GM18873 (cell line): ENCODE measurements around the gene KRTAP17-1.
"Not testable (repeated sequence)": the region's sequence is repeated elsewhere in the genome, so short reads cannot be mapped to it uniquely, and the experiment has no call there.

ENCODE experiments used
- ATAC-seq: cut with Tn5 transposase; IDR thresholded peaks from one replicate; pipeline ENCODE4 v1.9.1; 2021; ENCODE audit warnings: mild to moderate bottlenecking, moderate library complexity, moderate number of reproducible peaks; ENCODE audit not compliant: unreplicated experiment, low FRiP score

The KRTAP17-1 gene, protein sequence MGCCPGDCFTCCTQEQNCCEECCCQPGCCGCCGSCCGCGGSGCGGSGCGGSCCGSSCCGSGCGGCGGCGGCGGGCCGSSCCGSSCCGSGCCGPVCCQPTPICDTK

DNA sequence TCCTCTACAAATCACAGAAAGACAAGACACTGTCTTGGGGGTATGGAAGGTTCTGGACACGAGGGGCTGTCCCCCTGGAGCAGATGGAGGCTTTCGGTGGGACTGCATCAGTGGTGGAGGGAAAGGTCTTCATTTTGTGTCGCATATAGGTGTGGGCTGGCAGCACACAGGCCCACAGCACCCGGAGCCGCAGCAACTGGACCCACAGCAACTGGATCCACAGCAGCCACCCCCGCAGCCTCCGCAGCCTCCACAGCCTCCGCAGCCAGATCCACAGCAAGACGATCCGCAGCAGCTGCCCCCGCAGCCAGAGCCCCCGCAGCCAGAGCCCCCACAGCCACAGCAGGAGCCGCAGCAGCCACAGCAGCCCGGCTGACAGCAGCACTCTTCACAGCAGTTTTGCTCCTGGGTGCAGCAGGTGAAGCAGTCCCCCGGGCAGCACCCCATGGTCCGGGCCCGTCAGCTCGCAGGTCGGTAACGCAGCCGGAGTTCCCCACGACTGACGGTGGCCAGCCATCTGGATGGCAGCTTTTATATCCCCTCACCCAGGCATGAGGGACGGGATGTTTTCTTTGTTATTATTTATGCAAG lies at the start of gene KRTAP17-1:
Gene KRTAP17-1 (minus strand): TSS at position 507 of the 591 bp plus-strand sequence. CDS start 60 bp downstream, at position 447.
- no peak for ATAC-seq

DNA sequence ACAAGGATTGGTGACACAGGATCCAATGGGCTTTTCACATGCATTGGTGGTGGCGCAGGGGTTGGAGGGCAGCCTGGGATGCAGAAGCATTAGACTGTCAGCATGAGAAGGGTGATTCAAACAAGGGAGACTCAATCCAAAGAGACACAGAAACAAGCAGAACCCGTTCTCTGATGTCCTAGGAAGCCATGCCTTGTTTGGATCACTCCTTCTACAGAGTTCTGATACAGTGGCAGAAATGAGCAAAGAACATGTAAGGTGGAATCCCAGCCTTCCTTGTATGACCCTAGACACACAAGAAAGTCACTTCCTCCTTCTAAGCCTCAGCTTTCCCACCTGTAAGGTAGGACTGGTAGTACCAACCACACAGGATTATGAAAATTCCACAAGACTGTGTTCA lies 48.4 kb upstream of the KRTAP17-1 start:
- no peak for ATAC-seq

DNA sequence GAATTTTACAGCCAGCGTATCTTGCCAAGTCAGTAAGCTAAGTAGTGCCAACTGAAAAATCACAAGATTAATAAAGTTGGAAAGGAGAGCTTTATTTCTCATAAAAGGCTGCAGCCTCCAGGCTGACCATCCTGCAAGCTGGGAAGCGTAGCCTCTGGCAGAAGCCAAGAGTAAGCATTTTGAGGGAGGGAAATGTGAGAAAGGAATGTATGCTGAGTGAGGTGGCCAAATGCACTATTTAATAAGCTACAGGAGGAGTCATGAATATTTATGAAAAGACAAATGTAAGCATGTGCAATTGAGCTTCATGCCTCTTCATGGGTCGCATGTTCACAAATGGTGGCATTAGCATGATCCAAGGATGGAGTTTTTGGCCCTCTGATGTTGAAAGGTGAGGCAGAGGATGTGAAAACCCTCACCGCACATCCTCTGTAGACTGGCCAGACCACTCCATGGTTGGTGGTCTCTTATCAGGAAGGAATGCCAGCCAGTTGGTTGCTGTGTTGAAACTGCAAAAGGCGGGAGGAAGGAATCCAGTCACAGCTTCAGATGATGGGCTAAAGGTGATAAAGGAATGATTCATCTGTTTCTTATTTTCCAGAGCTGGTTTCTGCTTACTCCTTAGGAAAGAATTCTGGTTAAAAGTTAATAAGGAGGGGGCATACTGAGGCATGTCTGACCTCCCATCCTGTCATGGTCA lies 44.9 kb upstream of the KRTAP17-1 start:
- no peak for ATAC-seq

DNA sequence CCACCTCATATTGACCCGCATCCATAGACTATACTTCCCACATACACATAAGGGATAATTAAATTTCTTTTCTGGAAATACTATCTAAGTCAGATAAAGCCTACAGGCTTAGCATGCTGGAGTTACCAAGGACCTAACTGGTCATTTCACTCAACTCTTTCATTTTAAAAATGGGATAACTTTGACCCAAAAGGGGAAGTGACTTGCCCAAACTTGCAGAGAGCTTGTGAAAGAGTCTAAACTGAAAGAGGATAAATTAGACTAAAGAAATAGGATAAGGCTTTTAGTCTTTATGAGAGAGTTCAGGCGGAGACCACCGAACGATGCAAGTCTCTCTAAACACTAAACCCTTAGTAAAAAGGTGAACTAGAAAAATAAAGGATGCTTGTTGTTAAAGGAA lies 39.0 kb upstream of the KRTAP17-1 start:
- no peak for ATAC-seq

DNA sequence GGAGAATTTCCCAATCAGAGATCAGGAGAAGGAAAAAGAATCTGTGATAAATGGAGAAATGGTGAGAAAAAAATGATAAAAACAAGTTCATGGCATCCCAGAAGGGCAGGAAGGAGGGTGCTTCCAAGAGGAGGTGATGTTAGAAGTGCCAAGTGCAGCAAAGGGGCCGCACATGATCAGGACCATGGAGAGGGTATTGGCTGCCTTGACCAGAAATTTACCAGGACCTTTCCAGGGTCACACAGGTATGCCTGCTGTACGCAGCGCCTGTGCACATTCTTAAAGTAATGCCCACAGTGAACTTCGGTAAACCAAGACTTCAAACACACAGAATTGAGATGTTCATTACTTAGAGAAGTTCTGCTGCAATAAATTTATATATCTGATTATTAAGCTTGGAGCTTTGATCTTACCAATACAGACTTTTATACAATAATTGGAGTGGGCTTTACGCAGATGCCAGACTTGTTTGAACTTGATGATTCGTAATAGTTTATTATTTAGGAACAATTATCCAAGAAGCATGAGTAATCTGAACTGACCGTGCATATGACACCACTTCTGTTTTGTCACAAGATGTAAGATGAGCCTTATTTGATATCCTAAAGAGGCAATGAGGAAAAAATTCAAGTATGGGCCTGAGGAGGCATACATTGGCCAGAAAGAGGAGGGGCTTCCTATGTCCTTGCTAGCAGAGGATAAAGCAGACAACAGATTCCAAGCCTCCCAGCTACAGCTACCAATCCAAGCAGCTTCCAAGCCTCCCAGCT lies 37.3 kb upstream of the KRTAP17-1 start:
- ATAC-seq: no peak

DNA sequence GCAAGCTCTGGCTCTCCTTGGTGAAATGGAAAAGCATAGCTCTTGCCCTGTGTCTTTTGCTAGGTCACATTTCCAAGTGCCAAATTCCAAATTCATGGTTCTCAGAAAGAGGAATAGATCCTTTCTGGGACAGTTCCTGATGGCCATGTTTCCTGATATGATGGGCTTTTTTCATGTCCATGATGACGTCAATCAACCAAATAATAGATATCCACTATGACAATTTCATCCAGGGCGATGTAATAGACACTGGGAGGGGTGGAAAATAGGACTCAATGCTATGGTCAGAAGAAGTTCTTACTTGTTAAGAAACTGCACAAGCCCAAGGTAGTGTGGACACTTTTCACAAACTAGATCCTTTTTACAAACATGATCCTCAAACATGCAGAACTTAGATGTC lies 35.7 kb upstream of the KRTAP17-1 start:
- no peak for ATAC-seq

DNA sequence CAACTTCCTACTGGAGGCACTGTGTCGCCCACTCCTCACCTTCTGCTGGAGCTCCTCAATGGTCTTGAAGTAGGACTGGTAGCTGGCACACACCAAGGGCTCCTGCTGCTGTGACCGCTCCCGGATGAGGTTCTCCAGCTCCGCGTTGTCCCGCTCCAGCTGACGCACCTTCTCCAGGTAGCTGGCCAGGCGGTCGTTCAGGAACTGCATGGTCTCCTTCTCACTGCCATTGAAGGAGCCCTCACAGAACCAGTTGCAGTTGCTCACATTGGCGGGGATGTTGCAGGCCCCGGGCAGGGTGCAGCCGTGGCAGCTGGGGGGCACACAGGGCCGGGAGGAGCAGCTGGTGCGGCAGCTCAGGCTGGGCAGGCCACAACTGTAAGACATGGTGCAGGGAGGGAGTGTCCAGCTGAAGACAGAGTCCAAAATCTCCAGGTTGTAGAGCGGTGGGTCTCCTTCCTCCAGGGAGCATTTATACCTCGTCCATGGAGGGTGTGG lies 34.9 kb upstream of the KRTAP17-1 start, which contains the start of gene KRT33A:
Gene KRT33A (minus strand): TSS at position 448 of the 498 bp plus-strand sequence. CDS start 61 bp downstream, at position 387.
- not testable (repeated sequence) for ATAC-seq

DNA sequence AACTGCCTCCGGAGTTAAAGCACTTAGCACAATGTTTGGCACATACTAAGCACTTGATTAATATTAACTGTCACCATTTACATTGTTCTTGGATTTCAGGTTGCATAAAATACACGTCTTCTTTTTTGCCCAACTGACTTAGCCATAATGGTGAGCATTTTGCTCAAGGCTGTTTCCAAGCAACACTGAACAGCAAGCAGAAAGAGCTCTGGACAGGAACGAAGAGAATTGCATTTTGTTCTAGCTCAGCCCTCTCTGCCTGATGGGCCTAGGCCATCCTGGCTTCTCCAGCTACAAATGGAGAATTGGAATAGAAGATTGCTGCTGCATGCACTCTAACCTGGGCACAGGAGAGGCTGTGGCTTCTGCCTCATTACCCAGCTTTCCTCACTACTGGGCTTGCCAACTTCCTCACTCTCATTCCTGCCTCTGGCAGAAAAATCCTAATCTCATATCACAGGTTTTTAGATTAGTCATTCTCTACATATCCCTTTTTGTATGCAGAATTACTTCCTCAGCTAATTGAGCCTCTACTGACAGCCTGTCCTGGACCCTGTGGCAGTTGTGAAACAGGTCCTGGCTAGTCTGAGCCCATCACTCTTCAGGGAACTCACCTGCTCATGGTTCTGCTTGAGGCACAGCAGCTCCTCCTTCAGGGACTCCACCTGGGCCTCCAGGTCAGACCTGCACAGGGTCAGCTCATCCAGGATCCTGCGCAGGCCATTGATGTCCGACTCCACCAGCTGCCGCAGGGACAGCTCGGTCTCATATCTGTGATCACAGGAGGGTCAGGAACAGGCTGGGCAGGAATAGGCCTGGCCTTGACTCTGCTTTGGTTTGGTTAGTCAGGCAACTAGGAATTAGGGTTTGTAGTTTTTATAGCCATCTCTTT lies 32.6 kb upstream of the KRTAP17-1 start:
- ATAC-seq: no peak

DNA sequence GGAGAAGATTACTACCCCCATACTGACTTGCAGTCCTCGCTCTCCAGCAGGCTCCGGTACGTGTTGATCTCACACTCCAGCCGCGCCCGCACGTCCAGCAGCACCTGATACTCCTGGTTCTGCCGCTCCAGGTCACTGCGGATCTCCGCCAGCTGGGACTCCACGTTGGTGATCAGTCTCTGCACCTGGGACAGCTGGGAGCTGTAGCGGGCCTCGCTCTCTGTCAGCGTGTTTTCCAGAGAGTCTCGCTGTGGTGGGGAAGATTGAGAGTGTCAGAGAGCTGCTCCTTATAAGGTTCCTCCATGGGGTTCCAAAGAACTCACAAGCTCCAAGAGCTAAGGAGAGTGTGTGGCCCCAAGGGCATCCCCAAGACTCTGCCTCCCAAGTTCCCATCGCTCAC lies 30.9 kb upstream of the KRTAP17-1 start:
- not testable (repeated sequence) for ATAC-seq

DNA sequence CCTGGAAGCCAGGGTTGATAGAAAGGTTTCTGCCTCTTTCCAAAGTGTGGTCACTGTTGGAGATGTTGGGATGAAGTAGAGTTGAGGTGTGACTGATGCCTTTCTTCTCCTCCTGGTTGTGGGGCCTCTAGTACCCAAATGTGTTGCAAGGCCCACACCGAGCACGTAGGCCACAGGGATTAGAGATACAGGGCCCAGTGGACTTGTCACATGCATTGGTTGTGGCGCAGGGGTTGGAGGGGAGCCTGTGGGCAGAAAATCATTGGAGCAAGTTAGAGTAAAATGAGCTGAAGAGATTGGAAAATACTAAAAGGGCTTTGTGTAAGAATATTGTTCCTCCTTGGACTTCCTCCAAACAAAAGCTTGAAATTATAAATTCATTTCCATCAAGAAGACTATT lies 30.5 kb upstream of the KRTAP17-1 start:
- no peak for ATAC-seq

DNA sequence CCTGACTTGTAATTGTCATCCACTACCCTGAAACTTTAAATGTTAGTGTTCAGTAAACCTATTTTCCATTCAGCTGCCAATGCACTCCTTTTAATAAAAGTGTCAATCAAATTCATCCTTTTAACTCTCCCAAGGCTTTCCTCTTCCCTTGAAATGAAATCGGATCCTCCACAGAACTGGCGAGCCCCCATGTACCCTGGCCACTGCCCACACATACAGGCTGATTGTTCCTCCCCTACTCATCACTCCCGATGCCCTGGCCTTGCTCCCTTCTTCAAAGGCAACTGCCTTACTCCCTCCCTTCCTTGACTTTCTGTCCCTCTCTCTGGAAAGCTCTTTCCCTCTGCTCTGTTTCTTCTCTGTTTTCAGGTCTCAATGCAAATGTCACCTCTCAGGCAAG lies 27.5 kb upstream of the KRTAP17-1 start:
- no peak for ATAC-seq

DNA sequence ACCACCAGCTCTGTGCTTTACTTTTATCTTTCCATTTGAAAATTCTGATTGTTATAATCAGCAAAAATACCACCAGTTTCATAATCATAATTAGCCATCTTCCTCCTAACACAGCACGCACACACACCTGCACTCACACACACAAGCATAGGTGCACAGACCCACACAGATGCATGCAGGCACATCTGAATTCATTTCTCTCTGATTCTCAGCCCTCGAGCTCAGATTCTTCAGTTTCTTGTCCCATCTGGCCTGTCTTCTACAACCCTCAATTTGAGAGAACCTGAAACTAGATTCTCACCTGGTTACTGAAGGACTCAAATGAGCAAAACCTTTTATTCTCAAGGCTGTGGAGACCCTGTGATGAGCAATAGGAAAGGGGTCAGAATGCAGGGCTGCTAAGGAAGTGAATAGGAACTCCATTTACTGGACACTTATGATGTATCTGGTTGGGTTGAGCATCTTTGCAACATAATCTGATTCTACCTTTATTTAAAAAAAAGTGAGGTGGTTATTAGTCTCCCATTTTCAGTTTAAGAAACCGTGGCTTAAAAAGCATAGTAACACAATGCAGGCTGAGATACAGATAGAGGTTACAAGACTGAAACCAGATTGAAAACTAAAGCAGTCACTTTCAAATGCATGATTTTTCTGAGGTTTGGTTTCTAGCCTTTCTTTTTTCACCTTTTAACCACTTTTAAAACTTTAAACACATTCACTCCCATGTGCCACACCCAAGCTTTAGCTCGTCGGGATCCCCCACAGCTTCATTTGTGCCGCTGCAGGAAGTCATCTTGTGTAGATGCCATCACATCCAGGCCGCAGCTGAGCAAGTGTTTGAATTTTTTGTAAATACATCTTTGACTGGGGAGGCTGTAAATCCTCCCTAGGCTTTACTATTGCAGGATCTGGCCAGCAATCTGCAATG lies 25.7 kb upstream of the KRTAP17-1 start:
- no peak for ATAC-seq

DNA sequence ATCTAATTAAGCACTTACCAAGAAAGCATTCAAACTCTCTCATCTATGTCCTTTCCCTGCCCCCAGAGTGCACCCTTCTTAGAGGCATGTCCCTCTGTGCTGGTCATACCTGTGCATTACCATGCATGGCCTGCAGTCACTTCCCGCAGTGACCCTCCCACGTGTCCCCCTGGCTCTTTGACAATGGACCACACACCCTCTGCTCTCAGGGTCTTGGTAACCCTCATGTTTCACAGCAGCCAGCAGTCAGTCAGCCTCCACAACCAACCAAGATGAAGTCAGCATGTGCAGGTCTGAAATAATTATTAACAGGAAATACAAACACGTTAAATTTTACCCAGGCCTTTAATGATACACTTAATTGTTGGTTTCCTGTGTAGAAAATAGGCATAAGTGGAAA lies 25.0 kb upstream of the KRTAP17-1 start:
- no peak for ATAC-seq

DNA sequence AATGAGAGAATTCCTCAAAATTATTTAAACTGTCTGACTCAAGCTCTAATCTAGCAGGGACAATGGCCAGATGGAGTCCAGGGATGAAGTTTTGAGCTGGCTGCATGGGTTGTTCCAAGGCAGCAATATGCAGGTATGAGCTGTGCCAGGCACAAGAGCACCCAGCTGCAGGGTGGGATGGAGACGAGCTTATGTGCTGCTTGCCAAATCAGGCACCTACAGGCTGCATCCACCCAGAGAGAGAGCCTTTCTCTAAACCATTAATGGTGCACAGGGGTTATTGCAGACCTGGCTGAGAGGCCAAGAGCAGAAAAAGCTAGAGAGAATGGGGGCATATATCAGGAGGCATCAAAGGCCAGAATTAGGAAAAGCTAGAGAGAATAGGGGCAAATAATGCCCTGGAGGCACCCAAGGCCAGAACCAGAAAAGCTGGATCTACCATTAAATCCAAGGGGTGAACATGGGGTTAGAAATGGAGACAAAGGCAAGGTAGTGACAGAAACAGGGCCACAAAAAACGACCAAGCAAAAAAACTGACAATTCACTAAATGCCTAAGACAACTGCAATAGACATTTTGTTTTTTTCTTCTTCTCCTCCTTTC lies 24.2 kb upstream of the KRTAP17-1 start:
- no peak for ATAC-seq

DNA sequence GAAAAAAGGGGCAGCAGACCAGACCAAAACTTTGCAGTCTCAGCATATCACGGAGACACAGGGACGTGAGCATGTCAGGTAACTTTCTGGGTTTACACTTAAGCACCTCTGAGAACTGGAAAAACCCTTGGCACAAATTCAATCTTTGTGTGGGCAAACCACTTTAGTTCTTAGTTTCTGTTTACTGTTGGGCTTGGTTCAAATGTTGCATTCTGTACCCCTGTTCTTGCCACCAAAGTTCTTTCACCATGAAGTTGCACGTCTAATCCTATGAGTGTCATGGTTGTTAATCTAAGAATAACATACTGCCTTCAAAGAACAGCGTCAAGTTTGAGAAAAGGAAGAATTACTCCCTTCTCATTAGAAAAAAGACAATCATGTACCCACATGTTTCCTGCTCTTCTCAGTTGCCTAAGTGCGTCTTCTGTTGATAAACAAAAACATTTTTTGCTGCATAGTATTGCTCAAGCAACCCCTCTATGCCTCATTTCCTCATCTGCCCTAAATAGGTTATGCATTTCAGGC lies 23.5 kb upstream of the KRTAP17-1 start:
- ATAC-seq: no peak

DNA sequence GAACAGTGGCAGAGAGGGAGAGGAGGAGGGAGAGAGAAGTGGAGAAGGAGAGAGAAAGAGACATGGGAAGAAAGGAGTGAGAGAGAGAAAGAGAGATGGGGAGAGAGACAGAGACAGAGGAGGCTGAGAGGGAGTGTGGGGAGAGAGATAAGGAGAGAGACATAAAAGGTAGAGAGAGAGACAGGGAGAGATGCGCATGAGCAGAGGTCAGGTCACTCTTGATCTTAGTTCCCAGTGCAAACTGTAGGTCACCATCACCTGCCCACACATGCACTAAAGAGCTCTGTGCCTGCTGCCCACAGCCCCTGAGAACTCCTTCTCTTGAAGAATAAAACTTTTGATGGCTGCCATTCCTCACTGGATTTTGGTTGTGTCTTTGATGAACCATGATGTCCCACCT lies 20.2 kb upstream of the KRTAP17-1 start:
- no peak for ATAC-seq

DNA sequence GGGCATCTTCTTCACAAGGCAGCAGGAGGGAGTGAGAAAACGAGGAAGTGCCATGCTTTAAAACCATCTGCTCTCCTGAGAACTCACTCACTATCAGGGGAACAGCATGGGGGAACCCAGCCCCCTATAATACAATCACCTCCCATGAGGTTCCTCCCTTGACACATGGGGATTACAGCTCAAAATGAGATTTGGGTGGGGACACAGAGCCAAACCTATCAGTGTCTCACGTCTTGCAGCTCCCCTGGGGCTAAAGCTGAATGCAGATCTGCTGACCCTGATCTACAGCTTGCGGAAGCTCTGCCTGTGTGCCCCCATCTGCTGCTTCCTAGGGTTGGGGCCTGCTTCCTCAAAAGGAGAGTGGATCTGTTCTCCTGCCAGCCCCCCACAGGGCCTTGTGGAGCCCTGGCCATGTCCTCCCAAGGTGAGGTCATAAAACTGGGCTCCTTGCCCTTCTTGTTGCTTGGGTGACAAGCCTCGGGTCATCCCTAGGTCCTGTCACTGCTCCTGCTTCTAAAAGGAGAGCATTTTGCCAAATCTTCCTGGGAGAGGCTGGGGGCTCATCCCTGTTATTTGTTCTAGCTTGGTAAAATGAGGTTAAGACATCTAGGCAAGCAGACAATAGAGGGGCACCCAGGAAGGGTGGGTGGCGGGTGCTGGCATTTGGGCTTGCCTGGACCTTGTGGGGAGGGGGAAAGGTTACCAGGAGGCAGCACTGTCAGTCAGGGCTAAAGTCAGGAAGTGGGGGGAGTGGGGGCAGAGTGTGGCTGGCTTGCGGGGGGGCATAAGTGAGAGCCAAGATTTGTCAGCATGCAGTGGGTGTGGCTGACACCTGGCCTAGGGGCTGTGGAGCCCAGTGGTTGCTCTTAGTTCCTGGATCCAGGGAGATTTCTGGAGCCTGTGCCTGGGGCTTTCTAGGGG lies 19.1 kb upstream of the KRTAP17-1 start:
- ATAC-seq: no peak
